ENCODE data around the gene TPI1. TPM values are rescaled to one million over a fixed set of nuclear protein-coding genes. Genes with fewer than 3 reads are reported as not detected.

The TPI1 gene
- total RNA-seq, 1 donor from 2014 or later = 1,194 TPM

DNA sequence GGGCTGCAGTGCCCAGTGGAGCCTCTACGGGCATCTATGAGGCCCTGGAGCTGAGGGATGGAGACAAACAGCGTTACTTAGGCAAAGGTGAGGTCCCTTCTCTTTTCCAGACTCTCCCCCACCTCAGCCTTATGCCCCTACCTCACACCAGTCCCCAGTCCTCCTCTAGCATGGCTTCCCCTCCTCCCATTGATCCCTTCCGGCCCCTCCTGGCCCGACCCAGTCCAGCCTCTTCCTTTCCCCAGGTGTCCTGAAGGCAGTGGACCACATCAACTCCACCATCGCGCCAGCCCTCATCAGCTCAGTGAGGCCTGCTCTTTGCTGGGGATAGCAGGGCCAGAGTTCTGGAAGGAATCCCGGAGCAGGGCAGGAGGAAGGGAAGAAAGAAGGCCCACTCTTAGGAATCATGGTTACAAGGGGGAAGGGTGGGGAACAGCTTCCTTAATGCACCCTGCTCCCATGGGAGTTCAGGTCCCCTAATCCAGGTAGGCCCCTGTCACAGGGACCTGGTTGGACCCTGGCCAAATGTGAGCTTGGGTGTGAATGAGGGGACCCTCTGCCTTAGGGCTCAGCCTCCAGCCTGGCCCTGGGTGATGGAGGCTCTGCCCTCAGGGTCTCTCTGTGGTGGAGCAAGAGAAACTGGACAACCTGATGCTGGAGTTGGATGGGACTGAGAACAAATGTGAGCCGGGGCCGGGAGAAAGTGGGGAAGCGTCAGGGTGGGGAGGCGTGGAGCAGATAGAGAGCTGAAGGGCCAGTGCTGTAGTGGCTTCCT, 49.3 kb downstream of the TPI1 start:
- no peak for DNase-seq (ENCODE audit: low read depth)
- H3K27me3 ChIP-seq (ENCODE audit: control insufficient read depth, insufficient read depth, low read length) = peaks cover 2% of the 10 kb centered on the region
- FAIRE-seq = no peak
- TF ChIP-seq, protein P1, sequence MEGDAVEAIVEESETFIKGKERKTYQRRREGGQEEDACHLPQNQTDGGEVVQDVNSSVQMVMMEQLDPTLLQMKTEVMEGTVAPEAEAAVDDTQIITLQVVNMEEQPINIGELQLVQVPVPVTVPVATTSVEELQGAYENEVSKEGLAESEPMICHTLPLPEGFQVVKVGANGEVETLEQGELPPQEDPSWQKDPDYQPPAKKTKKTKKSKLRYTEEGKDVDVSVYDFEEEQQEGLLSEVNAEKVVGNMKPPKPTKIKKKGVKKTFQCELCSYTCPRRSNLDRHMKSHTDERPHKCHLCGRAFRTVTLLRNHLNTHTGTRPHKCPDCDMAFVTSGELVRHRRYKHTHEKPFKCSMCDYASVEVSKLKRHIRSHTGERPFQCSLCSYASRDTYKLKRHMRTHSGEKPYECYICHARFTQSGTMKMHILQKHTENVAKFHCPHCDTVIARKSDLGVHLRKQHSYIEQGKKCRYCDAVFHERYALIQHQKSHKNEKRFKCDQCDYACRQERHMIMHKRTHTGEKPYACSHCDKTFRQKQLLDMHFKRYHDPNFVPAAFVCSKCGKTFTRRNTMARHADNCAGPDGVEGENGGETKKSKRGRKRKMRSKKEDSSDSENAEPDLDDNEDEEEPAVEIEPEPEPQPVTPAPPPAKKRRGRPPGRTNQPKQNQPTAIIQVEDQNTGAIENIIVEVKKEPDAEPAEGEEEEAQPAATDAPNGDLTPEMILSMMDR (IDR thresholded peaks at IDR 0.05; ENCODE audit: insufficient read depth, low read length, severe bottlenecking) = no peak
- peaks cover 4% of the 10 kb centered on the region for H3K36me3 ChIP-seq (ENCODE audit: control insufficient read depth, insufficient read depth, low read length)
- no peak overlapping the region for H3K4me3 ChIP-seq (ENCODE audit: low read depth, low read length)

DNA sequence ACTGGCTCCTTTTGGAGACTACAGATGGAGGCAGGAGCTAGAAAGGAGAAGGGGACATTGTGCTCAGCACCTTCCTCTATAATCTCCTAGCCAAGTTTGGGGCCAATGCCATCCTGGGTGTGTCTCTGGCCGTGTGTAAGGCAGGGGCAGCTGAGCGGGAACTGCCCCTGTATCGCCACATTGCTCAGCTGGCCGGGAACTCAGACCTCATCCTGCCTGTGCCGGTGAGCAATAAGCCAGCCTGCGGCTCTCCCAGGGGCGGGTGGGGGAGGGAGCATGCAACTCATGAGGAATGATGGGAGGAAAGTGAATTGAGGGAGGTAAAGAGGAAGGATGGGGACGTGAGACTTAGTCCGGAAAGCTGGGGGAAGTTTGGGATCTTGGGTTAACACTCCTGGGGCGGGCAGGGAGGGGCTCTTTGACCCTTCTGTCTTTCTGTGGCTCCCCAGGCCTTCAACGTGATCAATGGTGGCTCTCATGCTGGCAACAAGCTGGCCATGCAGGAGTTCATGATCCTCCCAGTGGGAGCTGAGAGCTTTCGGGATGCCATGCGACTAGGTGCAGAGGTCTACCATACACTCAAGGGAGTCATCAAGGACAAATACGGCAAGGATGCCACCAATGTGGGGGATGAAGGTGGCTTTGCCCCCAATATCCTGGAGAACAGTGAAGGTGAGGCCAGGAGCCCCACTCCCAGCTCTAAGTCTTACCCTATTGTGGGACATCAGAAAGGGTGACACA, 50.3 kb downstream of the TPI1 start:
- FAIRE-seq (no peak), DNase-seq (ENCODE audit: low read depth) (no peak)
- peaks cover 4% of the 10 kb centered on the region for H3K36me3 ChIP-seq (ENCODE audit: control insufficient read depth, insufficient read depth, low read length)

DNA sequence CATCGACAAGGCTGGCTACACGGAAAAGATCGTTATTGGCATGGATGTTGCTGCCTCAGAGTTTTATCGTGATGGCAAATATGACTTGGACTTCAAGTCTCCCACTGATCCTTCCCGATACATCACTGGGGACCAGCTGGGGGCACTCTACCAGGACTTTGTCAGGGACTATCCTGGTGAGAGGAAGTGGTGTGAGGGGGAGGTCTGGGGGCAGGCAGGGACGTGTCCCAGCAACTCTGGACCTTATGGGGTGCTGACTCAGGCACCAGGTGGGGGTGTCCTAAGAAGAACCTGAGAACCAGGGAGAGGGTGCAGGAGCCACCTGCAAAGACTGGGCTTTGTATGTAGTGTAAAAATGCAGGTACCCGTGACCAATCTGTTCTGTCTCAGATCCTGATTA, 52.3 kb downstream of the TPI1 start:
- TF ChIP-seq, protein P1 (IDR thresholded peaks at IDR 0.05; ENCODE audit: insufficient read depth, low read length, severe bottlenecking) = no peak
- Histone ChIP-seq H3K27me3 (ENCODE audit: control insufficient read depth, insufficient read depth, low read length) (no peaks in the 10 kb centered on the region), H3K36me3 (ENCODE audit: control insufficient read depth, insufficient read depth, low read length) (peaks cover 4% of the 10 kb centered on the region), H3K4me3 (ENCODE audit: low read depth, low read length) (no peak overlapping the region)
- FAIRE-seq (peak; percentile 36), DNase-seq (ENCODE audit: low read depth) (peak; percentile 87)

More for the DNA sequence above, 50.3 kb downstream of the TPI1 start:
- TF ChIP-seq, protein P1 (IDR thresholded peaks at IDR 0.05; ENCODE audit: insufficient read depth, low read length, severe bottlenecking) = no peak
- H3K27me3 ChIP-seq (ENCODE audit: control insufficient read depth, insufficient read depth, low read length) = peaks cover 2% of the 10 kb centered on the region
- H3K4me3 ChIP-seq (ENCODE audit: low read depth, low read length) = no peak overlapping the region

Other genes with a start within 250 kb of the TPI1 start
- 2.1 and 4.1 TPM in 2 replicates for gene LPAR5, start 231.6 kb upstream of the TPI1 start, total RNA-seq
- gene ACRBP, start 220.1 kb upstream of the TPI1 start, total RNA-seq = under 0.01 and 0.51 TPM in 2 replicates
- gene ING4, start 204.4 kb upstream of the TPI1 start, total RNA-seq = 15.3 and 22.0 TPM in 2 replicates
- 5.3 and 7.0 TPM in 2 replicates for gene ZNF384, start 178.2 kb upstream of the TPI1 start, total RNA-seq
- not detected in 2 replicates for gene PIANP, start 166.7 kb upstream of the TPI1 start, total RNA-seq
- gene COPS7A, start 143.5 kb upstream of the TPI1 start, total RNA-seq = 63.7 and 86.0 TPM in 2 replicates
- gene MLF2, start 114.4 kb upstream of the TPI1 start, total RNA-seq = 136 and 180 TPM in 2 replicates
- 17.6 and 35.3 TPM in 2 replicates for gene PTMS, start 101.2 kb upstream of the TPI1 start, total RNA-seq
- not detected in 2 replicates for gene LAG3, start 95.0 kb upstream of the TPI1 start, total RNA-seq
- gene CD4, start 78.0 kb upstream of the TPI1 start, total RNA-seq = not detected in 2 replicates
- not detected in 2 replicates for gene GPR162, start 45.7 kb upstream of the TPI1 start, total RNA-seq
- 11.3 and 20.0 TPM in 2 replicates for gene P3H3, start 39.1 kb upstream of the TPI1 start, total RNA-seq
- 0.38 and 0.53 TPM in 2 replicates for gene GNB3, start 26.6 kb upstream of the TPI1 start, total RNA-seq
- 0.26 and 0.51 TPM in 2 replicates for gene CDCA3, start 16.2 kb upstream of the TPI1 start, total RNA-seq
- 45.0 and 46.9 TPM in 2 replicates for gene USP5, start 15.4 kb upstream of the TPI1 start, total RNA-seq
- gene SPSB2, start 5.8 kb downstream of the TPI1 start, total RNA-seq = 7.9 and 12.5 TPM in 2 replicates
- gene LRRC23, start 37.3 kb downstream of the TPI1 start, total RNA-seq = 11.6 and 12.8 TPM in 2 replicates
- gene ENO2, start 47.0 kb downstream of the TPI1 start, total RNA-seq = 9.0 and 10.0 TPM in 2 replicates
- gene ATN1, start 60.4 kb downstream of the TPI1 start, total RNA-seq = 4.9 and 7.1 TPM in 2 replicates
- not detected in 2 replicates for gene RNU7-1, start 76.3 kb downstream of the TPI1 start, total RNA-seq
- gene C12orf57, start 76.5 kb downstream of the TPI1 start, total RNA-seq = 92.2 and 161 TPM in 2 replicates
- 10.9 and 12.4 TPM in 2 replicates for gene PTPN6, start 83.8 kb downstream of the TPI1 start, total RNA-seq
- gene PHB2, start 103.1 kb downstream of the TPI1 start, total RNA-seq = 83.7 and 189 TPM in 2 replicates
- 68.2 and 68.4 TPM in 2 replicates for gene EMG1, start 103.4 kb downstream of the TPI1 start, total RNA-seq
- 7.9 and 13.3 TPM in 2 replicates for gene LPCAT3, start 150.9 kb downstream of the TPI1 start, total RNA-seq
- 1.5 and 6.3 TPM in 2 replicates for gene C1S, start 193.2 kb downstream of the TPI1 start, total RNA-seq
- gene C1R, start 224.9 kb downstream of the TPI1 start, total RNA-seq = 1.9 and 3.2 TPM in 2 replicates
- gene C1RL, start 241.7 kb downstream of the TPI1 start, total RNA-seq = 11.3 and 14.3 TPM in 2 replicates